Right lobe of liver (tissue), 6 donors: ENCODE results near the gene CHKA. TPM values are rescaled to one million over a fixed set of nuclear protein-coding genes. Genes with fewer than 3 reads are reported as not detected.

ENCODE experiments used
- ATAC-seq, 4 donors: fragments of 200-7000 bp; cut with Tn5 transposase; one replicate each; pipeline ENCODE4 v1.9.1; 2020; ENCODE audit warnings: mild to moderate bottlenecking in 4 of 4, moderate library complexity in 4 of 4
- DNase-seq, 3 donors: peaks; one replicate each; pipeline ENCODE4 v3.0.0-alpha.2; 2020
- H3K27ac ChIP-seq, 3 donors: fragments of 200-600 bp; one replicate each; pipeline ENCODE4 v1.8.0; 2022
- H3K27me3 ChIP-seq, 2 donors: fragments of 200-600 bp; one replicate each; pipeline ENCODE4 v1.8.0; 2022
- H3K36me3 ChIP-seq, 4 donors: fragments of 200-600 bp; sonication (generic) in 1 of 4; one replicate each; pipeline versions ENCODE4 v1.5.1 to v1.8.0; 2017 to 2022; ENCODE audit warnings: control low read depth in 1 of 4
- H3K4me1 ChIP-seq, 4 donors: fragments of 200-600 bp; sonication (generic) in 1 of 4; one replicate each; pipeline versions ENCODE4 v1.5.1 to v1.8.0; 2017 to 2022; ENCODE audit warnings: control low read depth in 1 of 4
- H3K4me3 ChIP-seq, 3 donors: fragments of 200-600 bp; one replicate each; pipeline ENCODE4 v1.8.0; 2022
- H3K9me3 ChIP-seq, 4 donors: fragments of 200-600 bp; sonication (generic) in 1 of 4; one replicate each; pipeline versions ENCODE4 v1.5.1 to v1.8.0; 2017 to 2022; ENCODE audit warnings: control low read depth in 1 of 4
- POLR2A ChIP-seq: fragments of 450-650 bp; IDR thresholded peaks from one replicate; pipeline ENCODE4 v1.6.1; 2017; ENCODE audit warnings: antibody characterized with exemption, mild to moderate bottlenecking
- WGBS: methylation state at CpG from one replicate; pipeline ENCODE4 v1.1.6; 2018; ENCODE audit warnings: low coverage, low lambda C conversion rate; ENCODE audit not compliant: insufficient coverage; ENCODE audit errors: missing lambda C conversion rate; 5-methylcytosine and 5-hydroxymethylcytosine counted together
- intact Hi-C, 2 donors: fragments of 100-400 bp; cut with DNase I; formaldehyde crosslinking; loops; one replicate each; pipeline versions ENCODE4 v1.11.2 to v1.14.1; 2022
- total RNA-seq, 6 experiments: library from RNA; depleted of rRNA in 2 of 6; stranded (reverse); fragments of >200 nt in 2 of 6; fragmentation: NEBNext Ultra II Directional in 3 of 6; extraction: Animal tissue kit (Norgen Biotek cat#: 25700) in 3 of 6; gene quantifications; one replicate each; pipeline versions ENCODE4 v1.1.0 to v1.2.4, GENCODE V29; 2016 to 2023
- TF ChIP-seq, protein P1 (sequence below), 4 donors: fragments of 200-600 bp in 3 of 4; fragments of 450-650 bp in 1 of 4; IDR thresholded peaks; one replicate each; pipeline versions ENCODE4 v1.5.1 to v1.8.0; 2016 to 2022; ENCODE audit warnings: antibody characterized with exemption in 4 of 4, mild to moderate bottlenecking in 2 of 4
- donor health status: DM: no; HTN: yes; CAD: no.
- donor health status: DM: no; HTN: no; CAD: no.
- donor health status: DM: no; HTN: no; CAD: no.
- donor health status: DM: no; HTN: yes; CAD: no.
- donor health status: DM: no; HTN: yes; CAD: no.

The CHKA gene
- total RNA-seq, 6 experiments from 2014 or later = 15.1 to 35.8 (median 28.5) TPM

DNA sequence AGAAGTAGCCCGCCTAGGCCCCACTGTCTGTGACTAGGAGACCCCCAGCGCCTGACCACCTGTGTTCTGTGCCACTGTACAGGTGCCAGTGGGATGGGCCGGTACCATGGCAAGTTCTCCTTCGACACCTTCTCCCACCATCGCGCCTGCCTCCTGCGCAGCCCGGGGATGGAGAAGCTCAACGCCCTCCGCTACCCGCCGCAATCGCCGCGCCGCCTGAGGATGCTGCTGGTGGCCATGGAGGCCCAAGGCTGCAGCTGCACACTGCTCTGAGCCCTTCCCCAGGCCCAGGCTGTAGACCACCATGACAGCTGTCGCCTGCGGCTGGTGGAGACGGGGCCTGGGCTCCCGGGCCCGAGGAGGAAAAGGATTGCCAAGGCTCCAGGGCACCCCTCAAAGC is 93.5 kb downstream of the CHKA start:
- Histone ChIP-seq H3K27me3 (no peaks in the 10 kb centered on the region), H3K4me3 (no peak overlapping the region), H3K36me3 (no peaks in the 10 kb centered on the region), H3K9me3 (no peaks in the 10 kb centered on the region), H3K4me1 (peaks cover 0 to 19% (median 9%) of the 10 kb centered on the region in 4 donors), H3K27ac (no peak overlapping the region)
- no peak for DNase-seq
- WGBS = no CpG with 5 or more reads among the region's 21 CpGs
- intact Hi-C loops = no loop called here
- ATAC-seq = no peak
- TF ChIP-seq POLR2A = no peak
- TF ChIP-seq, protein P1, sequence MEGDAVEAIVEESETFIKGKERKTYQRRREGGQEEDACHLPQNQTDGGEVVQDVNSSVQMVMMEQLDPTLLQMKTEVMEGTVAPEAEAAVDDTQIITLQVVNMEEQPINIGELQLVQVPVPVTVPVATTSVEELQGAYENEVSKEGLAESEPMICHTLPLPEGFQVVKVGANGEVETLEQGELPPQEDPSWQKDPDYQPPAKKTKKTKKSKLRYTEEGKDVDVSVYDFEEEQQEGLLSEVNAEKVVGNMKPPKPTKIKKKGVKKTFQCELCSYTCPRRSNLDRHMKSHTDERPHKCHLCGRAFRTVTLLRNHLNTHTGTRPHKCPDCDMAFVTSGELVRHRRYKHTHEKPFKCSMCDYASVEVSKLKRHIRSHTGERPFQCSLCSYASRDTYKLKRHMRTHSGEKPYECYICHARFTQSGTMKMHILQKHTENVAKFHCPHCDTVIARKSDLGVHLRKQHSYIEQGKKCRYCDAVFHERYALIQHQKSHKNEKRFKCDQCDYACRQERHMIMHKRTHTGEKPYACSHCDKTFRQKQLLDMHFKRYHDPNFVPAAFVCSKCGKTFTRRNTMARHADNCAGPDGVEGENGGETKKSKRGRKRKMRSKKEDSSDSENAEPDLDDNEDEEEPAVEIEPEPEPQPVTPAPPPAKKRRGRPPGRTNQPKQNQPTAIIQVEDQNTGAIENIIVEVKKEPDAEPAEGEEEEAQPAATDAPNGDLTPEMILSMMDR (IDR thresholded peaks at IDR 0.05) = no peak

DNA sequence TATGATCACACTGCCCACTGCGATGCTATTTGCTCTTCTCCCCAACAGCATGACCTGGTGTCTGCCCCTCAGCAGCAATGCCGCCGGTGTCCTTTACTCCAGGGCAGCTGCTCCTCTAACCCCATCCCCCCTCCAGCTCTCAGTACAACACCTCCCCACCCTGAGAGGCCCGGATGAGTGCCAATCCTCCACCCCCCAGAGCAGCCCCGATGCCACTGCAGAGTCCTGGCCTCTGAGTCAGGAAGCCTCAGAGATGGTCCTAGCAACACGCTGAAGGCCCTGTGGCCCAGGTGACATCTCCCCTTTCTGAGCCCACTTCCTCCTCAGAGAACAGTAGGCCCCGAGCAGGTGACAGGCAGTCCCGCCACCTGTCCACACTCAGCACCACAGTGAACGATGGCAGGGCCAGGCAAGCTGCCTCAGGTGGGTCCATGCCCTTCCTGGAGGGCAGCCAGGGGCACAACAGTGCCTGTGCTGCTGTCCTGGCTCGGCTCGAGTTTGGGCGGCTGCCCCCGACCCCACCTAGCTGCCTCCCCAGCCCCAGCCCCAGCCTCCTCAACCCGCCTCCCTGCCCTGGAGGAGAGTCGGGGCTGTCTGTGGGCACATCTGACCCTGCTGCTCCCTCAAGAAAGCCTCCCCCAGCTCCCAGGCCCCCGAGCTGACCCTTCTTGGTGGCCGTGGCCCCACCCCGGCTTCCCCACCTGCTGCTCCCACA is 94.6 kb downstream of the CHKA start:
- 83% methylated on average over 4 of the region's 18 CpGs for WGBS
- H3K4me1 ChIP-seq = peaks cover 0 to 10% (median 5%) of the 10 kb centered on the region in 4 donors
- no peaks in the 10 kb centered on the region for H3K36me3 ChIP-seq
- ATAC-seq = no peak
- intact Hi-C loops = no loop called here
- H3K9me3 ChIP-seq = no peaks in the 10 kb centered on the region
- no peaks in the 10 kb centered on the region for H3K27me3 ChIP-seq
- H3K4me3 ChIP-seq = no peak overlapping the region
- DNase-seq = no peak
- H3K27ac ChIP-seq = no peak overlapping the region
- TF ChIP-seq, protein P1 (IDR thresholded peaks at IDR 0.05) = no peak
- TF ChIP-seq POLR2A = no peak

DNA sequence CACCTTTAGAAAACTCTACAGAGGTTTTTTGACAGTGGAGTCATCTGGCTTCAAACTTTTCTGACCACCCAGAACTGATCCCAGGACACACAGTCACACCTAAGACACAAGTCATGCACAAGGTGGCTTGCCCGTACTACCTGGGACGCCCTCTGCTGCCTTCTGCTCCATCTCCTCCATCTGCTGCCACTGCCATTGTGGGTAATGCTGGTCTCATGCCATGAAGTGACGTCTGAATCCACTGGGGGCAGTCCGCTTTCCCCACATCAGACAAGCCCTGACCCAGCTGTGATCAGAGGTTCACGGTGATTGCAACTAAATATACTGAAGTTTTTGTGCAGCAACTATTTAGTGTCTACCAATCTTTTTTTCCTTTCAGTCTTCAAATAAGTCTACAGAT is 96.1 kb downstream of the CHKA start:
- 54% methylated on average over 4 of the region's 5 CpGs for WGBS
- DNase-seq (no peak), ATAC-seq (no peak)
- TF ChIP-seq, protein P1 (IDR thresholded peaks at IDR 0.05) = no peak
- TF ChIP-seq POLR2A = no peak
- H3K36me3 ChIP-seq = no peaks in the 10 kb centered on the region
- intact Hi-C loops = no loop called here
- H3K9me3 ChIP-seq = no peaks in the 10 kb centered on the region
- no peak overlapping the region for H3K27ac ChIP-seq
- H3K4me3 ChIP-seq = no peak overlapping the region
- H3K27me3 ChIP-seq = no peaks in the 10 kb centered on the region
- H3K4me1 ChIP-seq = peaks cover 0 to 6% (median 3%) of the 10 kb centered on the region in 4 donors

DNA sequence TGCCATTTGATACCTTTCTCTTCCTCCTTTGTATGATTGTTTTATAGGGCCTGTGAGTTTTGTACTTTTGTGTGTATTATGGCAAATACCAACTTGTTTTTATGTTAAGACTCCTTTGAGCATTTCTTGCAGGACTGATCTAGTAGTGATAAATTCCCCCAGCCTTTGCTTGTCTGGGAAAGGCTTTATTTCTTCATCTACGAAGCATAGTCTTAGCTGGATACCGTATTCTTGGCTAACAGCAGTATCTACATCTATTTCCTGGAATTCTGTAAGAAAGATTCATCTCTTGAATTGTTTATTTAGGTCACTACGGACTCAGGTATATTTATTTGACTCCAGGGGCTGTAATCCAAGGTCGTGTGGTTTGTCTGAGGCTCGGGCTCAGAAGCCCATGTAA is 96.7 kb downstream of the CHKA start:
- Histone ChIP-seq H3K36me3 (no peaks in the 10 kb centered on the region), H3K4me3 (no peak overlapping the region), H3K9me3 (no peaks in the 10 kb centered on the region), H3K27ac (no peak overlapping the region), H3K27me3 (no peaks in the 10 kb centered on the region), H3K4me1 (peaks cover 0 to 1% (median under 1%) of the 10 kb centered on the region in 4 donors)
- DNase-seq (no peak), ATAC-seq (no peak)
- WGBS = 83% methylated on average over 5 of the region's 5 CpGs
- TF ChIP-seq, protein P1 (IDR thresholded peaks at IDR 0.05) = no peak
- no peak for TF ChIP-seq POLR2A
- intact Hi-C loops = no loop called here
